ENCODE measurements around the gene URB1. TPM values are rescaled to one million over a fixed set of nuclear protein-coding genes. Genes with fewer than 3 reads are reported as not detected.

The URB1 gene
- total RNA-seq, 1 donor from 2014 or later = 11.6 TPM

DNA sequence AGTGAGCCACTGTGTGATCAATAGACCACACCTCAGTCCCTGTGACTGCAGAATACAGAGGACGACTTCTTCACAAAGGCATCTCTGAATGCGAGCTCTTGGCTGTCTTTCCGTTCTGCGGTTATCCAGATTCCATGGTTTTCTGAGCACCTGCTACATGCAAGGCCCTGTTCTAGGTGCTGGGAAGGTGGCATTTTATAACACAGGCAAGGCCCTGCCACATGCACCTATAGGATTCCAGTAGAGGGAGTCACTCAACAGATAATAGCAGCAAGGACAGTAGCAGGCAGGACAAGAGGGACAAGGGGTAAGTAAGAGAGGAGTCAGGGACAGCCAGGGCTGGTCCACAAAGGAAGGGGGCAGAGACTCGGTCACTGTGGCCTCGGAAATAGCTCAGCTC, 9.0 kb downstream of the URB1 start:
- no peak overlapping the region for H3K4me3 ChIP-seq (ENCODE audit: low read depth, low read length)
- TF ChIP-seq, protein P1, sequence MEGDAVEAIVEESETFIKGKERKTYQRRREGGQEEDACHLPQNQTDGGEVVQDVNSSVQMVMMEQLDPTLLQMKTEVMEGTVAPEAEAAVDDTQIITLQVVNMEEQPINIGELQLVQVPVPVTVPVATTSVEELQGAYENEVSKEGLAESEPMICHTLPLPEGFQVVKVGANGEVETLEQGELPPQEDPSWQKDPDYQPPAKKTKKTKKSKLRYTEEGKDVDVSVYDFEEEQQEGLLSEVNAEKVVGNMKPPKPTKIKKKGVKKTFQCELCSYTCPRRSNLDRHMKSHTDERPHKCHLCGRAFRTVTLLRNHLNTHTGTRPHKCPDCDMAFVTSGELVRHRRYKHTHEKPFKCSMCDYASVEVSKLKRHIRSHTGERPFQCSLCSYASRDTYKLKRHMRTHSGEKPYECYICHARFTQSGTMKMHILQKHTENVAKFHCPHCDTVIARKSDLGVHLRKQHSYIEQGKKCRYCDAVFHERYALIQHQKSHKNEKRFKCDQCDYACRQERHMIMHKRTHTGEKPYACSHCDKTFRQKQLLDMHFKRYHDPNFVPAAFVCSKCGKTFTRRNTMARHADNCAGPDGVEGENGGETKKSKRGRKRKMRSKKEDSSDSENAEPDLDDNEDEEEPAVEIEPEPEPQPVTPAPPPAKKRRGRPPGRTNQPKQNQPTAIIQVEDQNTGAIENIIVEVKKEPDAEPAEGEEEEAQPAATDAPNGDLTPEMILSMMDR (conservative IDR thresholded peaks at IDR 0.05; ENCODE audit: low read depth, low read length) = no peak
- DNase-seq (ENCODE audit: low read depth) = no peak

DNA sequence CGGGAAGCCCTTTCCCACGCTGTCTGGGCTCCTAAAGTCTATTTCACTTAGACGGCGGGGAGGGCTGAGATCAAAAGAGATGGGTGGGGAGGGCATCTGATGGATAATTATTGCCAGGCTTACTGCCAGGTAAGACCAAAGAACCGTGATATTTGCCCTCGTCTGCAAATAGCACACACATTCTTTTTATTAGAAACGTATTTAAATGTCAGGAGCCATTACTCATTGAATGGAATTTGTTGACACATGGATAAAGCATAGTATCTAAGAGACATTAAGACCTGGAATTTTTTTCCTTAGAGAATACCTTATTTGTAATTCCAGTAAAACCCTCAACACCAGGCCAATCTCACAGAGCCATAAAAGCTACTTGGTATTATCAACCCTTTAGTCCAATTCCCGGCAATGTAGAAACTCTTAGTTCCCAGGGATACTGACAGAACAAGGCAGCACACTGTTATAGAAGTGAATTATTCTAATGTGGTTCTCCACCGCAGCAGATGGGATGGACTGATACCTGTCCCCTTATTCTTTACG, 10.6 kb downstream of the URB1 start:
- DNase-seq (ENCODE audit: low read depth) = no peak

DNA sequence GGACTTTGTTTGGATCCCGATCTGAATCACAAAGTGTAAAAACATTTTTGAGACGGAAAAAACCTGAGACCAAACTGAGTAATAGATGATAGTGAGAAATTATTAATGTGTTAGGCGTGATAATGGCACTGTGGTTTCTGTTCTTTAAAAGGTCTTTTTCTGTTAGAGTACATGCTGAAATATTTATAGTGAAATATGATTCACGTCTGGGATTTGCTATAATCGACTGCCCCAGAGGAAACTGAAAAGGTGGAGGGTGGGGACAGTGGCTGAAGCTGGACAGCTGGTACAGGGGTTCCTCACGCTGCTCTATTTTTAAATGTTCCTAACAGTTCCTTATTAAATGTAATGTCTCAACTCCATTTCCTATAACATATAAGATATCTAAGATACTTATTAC, 11.2 kb downstream of the URB1 start:
- H3K4me3 ChIP-seq (ENCODE audit: low read depth, low read length) = no peak overlapping the region
- DNase-seq (ENCODE audit: low read depth) = no peak
- TF ChIP-seq, protein P1 (conservative IDR thresholded peaks at IDR 0.05; ENCODE audit: low read depth, low read length) = no peak

More for the DNA sequence above, 10.6 kb downstream of the URB1 start:
- no peak overlapping the region for H3K4me3 ChIP-seq (ENCODE audit: low read depth, low read length)
- TF ChIP-seq, protein P1 (conservative IDR thresholded peaks at IDR 0.05; ENCODE audit: low read depth, low read length) = no peak

DNA sequence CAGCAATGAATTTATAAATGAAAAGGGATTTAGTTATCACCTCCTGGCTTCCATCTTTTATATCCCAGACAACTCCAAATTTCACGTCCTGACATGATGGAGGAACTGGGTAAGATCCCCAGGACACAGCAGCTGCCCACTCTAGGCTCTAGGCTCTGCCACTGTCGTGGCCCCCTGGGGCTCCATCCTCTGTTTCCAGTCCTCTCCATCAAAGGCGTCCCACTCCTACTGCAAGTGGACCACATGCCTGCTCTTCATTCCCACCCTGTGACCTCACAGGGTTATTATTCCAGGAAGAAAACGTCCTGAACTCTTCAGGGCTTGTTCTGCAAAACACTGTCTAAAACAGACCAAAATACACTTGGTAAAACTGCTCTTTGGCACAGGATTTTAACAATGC, 11.9 kb downstream of the URB1 start:
- H3K4me3 ChIP-seq (ENCODE audit: low read depth, low read length) = no peak overlapping the region
- no peak for DNase-seq (ENCODE audit: low read depth)
- TF ChIP-seq, protein P1 (conservative IDR thresholded peaks at IDR 0.05; ENCODE audit: low read depth, low read length) = no peak

DNA sequence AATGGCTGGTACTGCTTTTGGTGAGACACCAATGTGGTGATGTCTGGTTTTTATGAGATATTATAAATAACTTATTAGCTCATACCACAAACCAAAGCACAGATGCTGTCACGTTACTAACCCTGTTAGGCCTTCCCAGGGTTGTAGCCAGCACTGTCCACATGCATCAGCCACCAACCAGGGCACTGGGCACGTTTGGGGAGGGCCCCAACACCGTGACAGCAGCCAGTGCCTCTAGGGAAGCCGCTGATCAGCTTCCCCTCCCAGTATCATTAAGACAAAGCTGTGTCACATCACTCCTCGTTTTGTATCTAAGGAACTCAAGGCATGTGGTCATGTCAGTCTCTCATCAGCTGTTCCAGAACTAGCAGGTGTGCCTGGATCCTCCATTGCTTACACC, 13.9 kb downstream of the URB1 start:
- DNase-seq (ENCODE audit: low read depth) = no peak
- TF ChIP-seq, protein P1 (conservative IDR thresholded peaks at IDR 0.05; ENCODE audit: low read depth, low read length) = no peak
- H3K4me3 ChIP-seq (ENCODE audit: low read depth, low read length) = no peak overlapping the region

DNA sequence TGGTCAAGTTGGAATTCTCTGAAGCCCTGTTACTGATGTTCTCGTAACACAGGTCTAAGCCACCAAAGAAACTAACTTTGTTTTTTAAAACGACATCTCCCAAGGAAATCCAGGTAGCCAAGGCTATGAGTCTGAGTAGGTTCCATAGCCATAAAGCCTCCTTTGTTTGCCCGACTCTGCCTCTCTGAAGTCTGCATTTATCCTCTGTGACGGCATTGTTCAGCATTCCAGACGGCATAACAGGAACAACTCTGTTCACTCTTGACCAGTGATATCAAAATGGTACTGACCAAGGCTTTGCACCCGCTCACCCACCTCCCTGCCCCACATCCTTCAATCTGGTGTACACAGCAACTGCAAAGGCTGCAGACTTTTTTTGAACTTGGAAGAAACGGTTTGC, 14.8 kb downstream of the URB1 start:
- DNase-seq (ENCODE audit: low read depth) = no peak
- TF ChIP-seq, protein P1 (conservative IDR thresholded peaks at IDR 0.05; ENCODE audit: low read depth, low read length) = no peak
- no peak overlapping the region for H3K4me3 ChIP-seq (ENCODE audit: low read depth, low read length)

DNA sequence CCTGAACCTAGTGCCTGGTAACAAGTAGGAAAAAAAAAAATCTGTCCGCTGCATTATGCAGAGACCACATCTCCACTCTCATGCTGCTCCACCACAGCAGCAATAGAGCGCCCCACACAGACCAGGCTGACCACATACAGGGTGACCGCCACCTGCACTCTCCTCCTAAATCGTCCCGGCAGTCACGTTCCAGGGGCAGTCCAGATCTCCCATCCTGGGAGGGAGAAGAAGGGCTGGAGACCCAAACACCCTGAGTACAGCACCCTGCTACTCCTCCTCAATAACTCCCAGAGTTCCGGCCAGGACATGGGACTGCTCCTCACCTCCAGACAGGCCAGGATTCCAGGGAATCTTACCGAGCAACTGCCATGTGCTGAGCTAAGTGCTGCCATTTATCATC, 15.3 kb downstream of the URB1 start:
- H3K4me3 ChIP-seq (ENCODE audit: low read depth, low read length) = no peak overlapping the region
- TF ChIP-seq, protein P1 (conservative IDR thresholded peaks at IDR 0.05; ENCODE audit: low read depth, low read length) = no peak

More for the DNA sequence above, 15.3 kb downstream of the URB1 start:
- no peak for DNase-seq (ENCODE audit: low read depth)

Data from epithelial cell of proximal tubule (primary cell).